GM12801 (cell line): ENCODE measurements around the gene ZSCAN16.

Experiments used
- CTCF ChIP-seq: IDR thresholded peaks from one replicate; pipeline ENCODE4 v1.5.1; 2011; ENCODE audit warnings: control low read depth; ENCODE audit not compliant: insufficient read length; ENCODE audit errors: extremely low read depth

Gene ZSCAN16

GRCh38 chr6:28117386-28118050 lies 6.9 kb upstream of the ZSCAN16 start:
- TF ChIP-seq CTCF, result no peak

- TF ChIP-seq CTCF, result no peak
Observed at GRCh38 chr6:28118217-28118616, 6.2 kb upstream of the ZSCAN16 start.

DNA sequence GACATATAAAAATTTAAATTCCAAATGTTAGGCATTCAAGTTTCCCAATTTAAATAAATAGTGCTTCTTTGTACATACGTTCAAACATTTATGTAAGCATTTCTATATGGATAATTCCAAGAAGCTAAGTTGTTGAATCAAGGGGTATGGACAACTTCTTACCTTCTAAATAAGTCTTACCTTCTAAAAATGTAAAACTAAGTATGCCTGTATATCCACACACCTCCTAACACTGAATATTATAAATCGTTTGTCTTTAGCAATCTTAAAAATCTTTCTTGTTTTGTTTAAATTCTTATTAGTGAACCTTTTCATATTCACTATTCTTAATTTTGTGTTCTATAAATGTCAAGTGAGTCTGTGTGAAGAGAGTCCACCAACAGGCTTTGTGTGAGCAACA lies 2.5 kb upstream of the ZSCAN16 start:
- no peak for TF ChIP-seq CTCF

GRCh38 chr6:28124971-28125353 lies 553 bp downstream of the ZSCAN16 start:
- TF ChIP-seq CTCF, result no peak

DNA sequence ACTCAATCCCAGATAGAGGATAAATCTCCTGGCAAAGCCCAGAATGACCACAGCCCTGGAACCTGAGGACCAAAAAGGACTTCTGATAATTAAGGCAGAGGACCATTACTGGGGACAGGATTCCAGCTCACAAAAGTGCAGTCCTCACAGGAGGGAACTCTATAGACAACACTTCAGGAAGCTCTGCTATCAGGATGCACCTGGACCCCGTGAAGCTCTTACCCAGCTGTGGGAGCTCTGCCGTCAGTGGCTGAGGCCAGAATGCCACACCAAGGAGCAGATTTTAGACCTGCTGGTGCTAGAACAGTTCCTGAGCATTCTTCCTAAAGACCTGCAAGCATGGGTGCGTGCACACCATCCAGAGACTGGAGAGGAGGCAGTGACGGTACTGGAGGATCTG lies 992 bp downstream of the ZSCAN16 start:
- no peak for TF ChIP-seq CTCF

DNA sequence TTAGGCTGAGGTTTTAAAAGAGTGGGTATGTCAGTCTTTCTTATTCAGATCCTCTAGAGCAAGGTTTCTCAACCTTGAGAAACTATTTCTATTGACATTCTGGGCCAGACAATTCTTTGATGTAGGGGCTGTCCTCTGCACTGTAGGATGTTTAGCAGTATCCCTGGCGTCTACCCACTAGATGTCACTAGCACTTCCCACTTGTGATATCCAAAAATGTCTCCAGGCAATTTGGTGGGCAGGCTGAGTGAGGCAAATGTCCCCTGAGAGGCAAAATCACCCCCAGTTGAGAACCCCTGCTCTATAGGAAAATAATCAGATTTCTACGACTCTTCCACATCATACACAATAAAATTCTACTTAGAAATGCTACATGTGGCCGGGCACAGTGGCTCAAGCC lies 9.6 kb downstream of the ZSCAN16 start:
- TF ChIP-seq CTCF, result no peak

- TF ChIP-seq CTCF, result no peak
Observed at GRCh38 chr6:28134716-28135115, 10.3 kb downstream of the ZSCAN16 start.
